Stimulated activated CD8-positive, alpha-beta memory T cell treated with anti-CD3 and anti-CD28 coated beads, Interleukin-4, amount 100 ng/mL, for 1 hour (primary cell): ENCODE measurements around the gene ARHGAP31.
A peak's percentile ranks its signal among the peaks of the same experiment; 100 is the strongest.
"Not testable (repeated sequence)": the region's sequence is repeated elsewhere in the genome, so short reads cannot be mapped to it uniquely, and the experiment has no call there.

ENCODE experiments used
- DNase-seq, 2 donors: peaks; one replicate each; pipeline ENCODE4 v3.0.0-alpha.2; 2020; ENCODE audit warnings: low read depth in 2 of 2, low spot score in 1 of 2

The ARHGAP31 gene

GRCh38 chr3:119294696-119295671 lies 801 bp downstream of the ARHGAP31 start:
- peak; percentile 32 to 33 for DNase-seq

GRCh38 chr3:119295816-119296726 lies 1.9 kb downstream of the ARHGAP31 start:
- no peak for DNase-seq

GRCh38 chr3:119296727-119297122 lies 2.5 kb downstream of the ARHGAP31 start:
- no peak for DNase-seq

- no peak for DNase-seq
Observed at GRCh38 chr3:119297169-119297568, 3.0 kb downstream of the ARHGAP31 start.

GRCh38 chr3:119298565-119298941 lies 4.4 kb downstream of the ARHGAP31 start:
- no peak for DNase-seq

- no peak for DNase-seq
Observed at GRCh38 chr3:119300991-119301391, 6.8 kb downstream of the ARHGAP31 start.

GRCh38 chr3:119301662-119302061 lies 7.5 kb downstream of the ARHGAP31 start:
- DNase-seq, result no peak

- no peak for DNase-seq
Observed at GRCh38 chr3:119302697-119303551, 8.7 kb downstream of the ARHGAP31 start.

- DNase-seq, result no peak
Observed at GRCh38 chr3:119304201-119304713, 10.1 kb downstream of the ARHGAP31 start.

GRCh38 chr3:119305286-119305685 lies 11.1 kb downstream of the ARHGAP31 start:
- no peak for DNase-seq

GRCh38 chr3:119306378-119306777 lies 12.2 kb downstream of the ARHGAP31 start:
- not testable (repeated sequence) for DNase-seq

- no peak for DNase-seq
Observed at GRCh38 chr3:119308355-119308754, 14.2 kb downstream of the ARHGAP31 start.

GRCh38 chr3:119309591-119309990 lies 15.4 kb downstream of the ARHGAP31 start:
- DNase-seq, result no peak

- no peak for DNase-seq
Observed at GRCh38 chr3:119310071-119310470, 15.9 kb downstream of the ARHGAP31 start.

- DNase-seq, result no peak
Observed at GRCh38 chr3:119311081-119311925, 17.1 kb downstream of the ARHGAP31 start.

GRCh38 chr3:119313461-119313860 lies 19.3 kb downstream of the ARHGAP31 start:
- no peak for DNase-seq

GRCh38 chr3:119314821-119315220 lies 20.6 kb downstream of the ARHGAP31 start:
- no peak for DNase-seq

GRCh38 chr3:119315600-119316312 lies 21.6 kb downstream of the ARHGAP31 start:
- DNase-seq, result no peak

- no peak for DNase-seq
Observed at GRCh38 chr3:119316313-119316670, 22.1 kb downstream of the ARHGAP31 start.
